Measurements from ENCODE around the gene TBC1D5. TPM values are rescaled to one million over a fixed set of nuclear protein-coding genes. Genes with fewer than 3 reads are reported as not detected.
A peak's percentile ranks its signal among the peaks of the same experiment; 100 is the strongest.

The TBC1D5 gene
- total RNA-seq, 1 experiment from 2014 or later, result 30.4 TPM

DNA sequence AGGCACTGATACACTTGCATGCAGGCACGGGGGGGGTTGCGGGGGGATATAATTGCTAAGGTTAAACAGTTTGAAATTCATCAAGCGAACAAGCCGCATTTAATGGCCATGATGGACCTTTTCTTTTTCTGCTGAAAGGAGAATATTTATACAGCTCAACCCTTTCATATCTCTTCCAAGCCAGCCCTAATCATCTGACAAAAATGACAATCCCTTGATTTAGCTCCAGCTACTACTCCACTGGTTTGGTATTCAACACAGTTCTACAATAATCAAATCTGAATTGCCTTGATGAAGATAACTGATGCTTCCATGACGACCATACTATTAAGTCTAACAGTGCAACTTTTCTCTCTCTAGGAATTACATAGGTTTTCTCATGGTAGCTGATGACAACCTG is 482.7 kb downstream of the TBC1D5 start:
- no peak for ATAC-seq
- Histone ChIP-seq H3K4me3 (ENCODE audit: low read depth in 2 of 2, low read length in 2 of 2) (no peak overlapping the region), H3K27ac (ENCODE audit: low read length) (no peak overlapping the region), H3K9me3 (ENCODE audit: control insufficient read depth, insufficient read depth, low read depth, low read length) (no peaks in the 10 kb centered on the region), H3K4me1 (ENCODE audit: control insufficient read depth, insufficient read depth, low read length) (no peaks in the 10 kb centered on the region), H3K27me3 (ENCODE audit: control insufficient read depth, insufficient read depth, low read length) (no peaks in the 10 kb centered on the region), H3K36me3 (ENCODE audit: control insufficient read depth, insufficient read depth, low read length) (no peaks in the 10 kb centered on the region)
- DNase-seq (ENCODE audit: low read depth, low spot score), result no peak
- in situ Hi-C loops (cut with HindIII; ENCODE audit: low pct_unique_long_range_greater_than_20kb, low sequenced_read_pairs), result no loop called here
- ChIA-PET CTCF (no interaction called here), POLR2A (no interaction called here)
- TF ChIP-seq, protein P1, sequence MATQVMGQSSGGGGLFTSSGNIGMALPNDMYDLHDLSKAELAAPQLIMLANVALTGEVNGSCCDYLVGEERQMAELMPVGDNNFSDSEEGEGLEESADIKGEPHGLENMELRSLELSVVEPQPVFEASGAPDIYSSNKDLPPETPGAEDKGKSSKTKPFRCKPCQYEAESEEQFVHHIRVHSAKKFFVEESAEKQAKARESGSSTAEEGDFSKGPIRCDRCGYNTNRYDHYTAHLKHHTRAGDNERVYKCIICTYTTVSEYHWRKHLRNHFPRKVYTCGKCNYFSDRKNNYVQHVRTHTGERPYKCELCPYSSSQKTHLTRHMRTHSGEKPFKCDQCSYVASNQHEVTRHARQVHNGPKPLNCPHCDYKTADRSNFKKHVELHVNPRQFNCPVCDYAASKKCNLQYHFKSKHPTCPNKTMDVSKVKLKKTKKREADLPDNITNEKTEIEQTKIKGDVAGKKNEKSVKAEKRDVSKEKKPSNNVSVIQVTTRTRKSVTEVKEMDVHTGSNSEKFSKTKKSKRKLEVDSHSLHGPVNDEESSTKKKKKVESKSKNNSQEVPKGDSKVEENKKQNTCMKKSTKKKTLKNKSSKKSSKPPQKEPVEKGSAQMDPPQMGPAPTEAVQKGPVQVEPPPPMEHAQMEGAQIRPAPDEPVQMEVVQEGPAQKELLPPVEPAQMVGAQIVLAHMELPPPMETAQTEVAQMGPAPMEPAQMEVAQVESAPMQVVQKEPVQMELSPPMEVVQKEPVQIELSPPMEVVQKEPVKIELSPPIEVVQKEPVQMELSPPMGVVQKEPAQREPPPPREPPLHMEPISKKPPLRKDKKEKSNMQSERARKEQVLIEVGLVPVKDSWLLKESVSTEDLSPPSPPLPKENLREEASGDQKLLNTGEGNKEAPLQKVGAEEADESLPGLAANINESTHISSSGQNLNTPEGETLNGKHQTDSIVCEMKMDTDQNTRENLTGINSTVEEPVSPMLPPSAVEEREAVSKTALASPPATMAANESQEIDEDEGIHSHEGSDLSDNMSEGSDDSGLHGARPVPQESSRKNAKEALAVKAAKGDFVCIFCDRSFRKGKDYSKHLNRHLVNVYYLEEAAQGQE (IDR thresholded peaks at IDR 0.05; ENCODE audit: insufficient read depth in 1 of 2, low read depth in 2 of 2, low read length in 1 of 2), result no peak
- TF ChIP-seq, protein P2, sequence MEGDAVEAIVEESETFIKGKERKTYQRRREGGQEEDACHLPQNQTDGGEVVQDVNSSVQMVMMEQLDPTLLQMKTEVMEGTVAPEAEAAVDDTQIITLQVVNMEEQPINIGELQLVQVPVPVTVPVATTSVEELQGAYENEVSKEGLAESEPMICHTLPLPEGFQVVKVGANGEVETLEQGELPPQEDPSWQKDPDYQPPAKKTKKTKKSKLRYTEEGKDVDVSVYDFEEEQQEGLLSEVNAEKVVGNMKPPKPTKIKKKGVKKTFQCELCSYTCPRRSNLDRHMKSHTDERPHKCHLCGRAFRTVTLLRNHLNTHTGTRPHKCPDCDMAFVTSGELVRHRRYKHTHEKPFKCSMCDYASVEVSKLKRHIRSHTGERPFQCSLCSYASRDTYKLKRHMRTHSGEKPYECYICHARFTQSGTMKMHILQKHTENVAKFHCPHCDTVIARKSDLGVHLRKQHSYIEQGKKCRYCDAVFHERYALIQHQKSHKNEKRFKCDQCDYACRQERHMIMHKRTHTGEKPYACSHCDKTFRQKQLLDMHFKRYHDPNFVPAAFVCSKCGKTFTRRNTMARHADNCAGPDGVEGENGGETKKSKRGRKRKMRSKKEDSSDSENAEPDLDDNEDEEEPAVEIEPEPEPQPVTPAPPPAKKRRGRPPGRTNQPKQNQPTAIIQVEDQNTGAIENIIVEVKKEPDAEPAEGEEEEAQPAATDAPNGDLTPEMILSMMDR (IDR thresholded peaks at IDR 0.05), result no peak
- TF ChIP-seq TCF7L2 (IDR thresholded peaks at IDR 0.05; ENCODE audit: low read depth, low read length), result no peak
- TF ChIP-seq SIN3A (IDR thresholded peaks at IDR 0.05; ENCODE audit: borderline replicate concordance, insufficient read depth, low read depth, low read length), result no peak
- no peak for TF ChIP-seq POLR2AphosphoS5 (IDR thresholded peaks at IDR 0.05; ENCODE audit: low read depth, low read length)
- intact Hi-C loops (cut with micrococcal nuclease; ENCODE audit: unreplicated experiment), result loop anchor here (2.0 kb wide), 1 partner anchor 153 kb away; no protein-coding TSS in a partner anchor
- BruUV-seq (replicated peaks), result no TSS peak

DNA sequence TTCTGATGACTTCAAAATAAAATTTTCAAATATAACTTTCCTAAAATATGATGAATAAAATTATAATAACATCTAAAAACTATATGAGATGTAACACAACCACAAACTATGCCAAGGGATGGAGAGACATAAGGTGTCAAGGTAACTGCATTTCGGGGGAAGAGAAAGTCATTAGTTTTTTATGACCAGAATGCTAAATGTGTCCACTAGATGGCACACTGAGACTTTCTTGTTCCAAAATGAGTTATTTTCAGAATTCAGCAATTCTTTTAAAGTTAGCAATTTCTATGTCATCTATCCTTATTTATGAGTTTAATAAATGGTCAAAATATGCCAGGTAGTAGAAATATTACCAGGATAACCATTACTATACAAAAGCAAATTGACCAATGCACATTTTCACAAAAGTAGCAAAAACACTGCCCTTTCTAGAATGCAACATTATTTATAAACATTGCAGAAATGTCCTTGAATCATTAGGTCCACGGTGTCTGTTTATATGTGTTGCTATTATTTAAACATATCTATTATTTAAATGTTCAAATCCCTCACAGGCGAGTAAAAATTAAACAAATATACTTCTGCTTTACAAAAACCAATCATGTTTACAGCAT is 483.5 kb downstream of the TBC1D5 start:
- Histone ChIP-seq H3K4me3 (ENCODE audit: low read depth in 2 of 2, low read length in 2 of 2) (no peak overlapping the region), H3K36me3 (ENCODE audit: control insufficient read depth, insufficient read depth, low read length) (no peaks in the 10 kb centered on the region), H3K4me1 (ENCODE audit: control insufficient read depth, insufficient read depth, low read length) (no peaks in the 10 kb centered on the region), H3K27me3 (ENCODE audit: control insufficient read depth, insufficient read depth, low read length) (no peaks in the 10 kb centered on the region), H3K27ac (ENCODE audit: low read length) (no peak overlapping the region), H3K9me3 (ENCODE audit: control insufficient read depth, insufficient read depth, low read depth, low read length) (no peaks in the 10 kb centered on the region)
- ChIA-PET CTCF (no interaction called here), POLR2A (no interaction called here)
- no peak for ATAC-seq
- TF ChIP-seq, protein P2 (IDR thresholded peaks at IDR 0.05), result peak; percentile 67; the same call in 1 of the 2 replicates
- TF ChIP-seq, protein P1 (IDR thresholded peaks at IDR 0.05; ENCODE audit: insufficient read depth in 1 of 2, low read depth in 2 of 2, low read length in 1 of 2), result no peak
- TF ChIP-seq POLR2AphosphoS5 (IDR thresholded peaks at IDR 0.05; ENCODE audit: low read depth, low read length) (no peak), TCF7L2 (IDR thresholded peaks at IDR 0.05; ENCODE audit: low read depth, low read length) (no peak)
- in situ Hi-C loops (cut with HindIII; ENCODE audit: low pct_unique_long_range_greater_than_20kb, low sequenced_read_pairs), result no loop called here
- intact Hi-C loops (cut with micrococcal nuclease; ENCODE audit: unreplicated experiment), result loop anchor here (2.0 kb wide), 1 partner anchor 154 kb away; no protein-coding TSS in a partner anchor
- peak; percentile 12 for DNase-seq (ENCODE audit: low read depth, low spot score)
- BruUV-seq (replicated peaks), result no TSS peak

All from Panc1 (cell line).